Bronchial epithelial cell (primary cell): ENCODE measurements around the gene STAT5B. TPM values are rescaled to one million over a fixed set of nuclear protein-coding genes. Genes with fewer than 3 reads are reported as not detected.

Experiments
- DNase-seq: peaks from one replicate; pipeline ENCODE4 v3.0.0-alpha.2; 2010; ENCODE audit warnings: low read depth
- FAIRE-seq: peaks from 2 replicates; lab custom pipeline; 2011; peaks lifted over from hg19 to GRCh38; lab: Jason Lieb, UNC
- H3K27me3 ChIP-seq: 2 replicates; pipeline ENCODE4 v1.5.1; 2011; ENCODE audit warnings: low read length; ENCODE audit not compliant: control insufficient read depth, insufficient read depth
- H3K36me3 ChIP-seq: 2 replicates; pipeline ENCODE4 v1.5.1; 2011; ENCODE audit warnings: low read length; ENCODE audit not compliant: control insufficient read depth, insufficient read depth
- H3K4me3 ChIP-seq: 2 replicates; pipeline ENCODE4 v1.5.1; 2011; ENCODE audit warnings: mild to moderate bottlenecking, low read depth, low read length, control low read depth
- CTCF ChIP-seq: IDR thresholded peaks from 2 replicates; pipeline ENCODE4 v1.5.1; 2011; ENCODE audit warnings: mild to moderate bottlenecking, moderate library complexity, low read length, control low read depth, inconsistent platforms; ENCODE audit not compliant: insufficient read depth, severe bottlenecking
- total RNA-seq: library from RNA; depleted of rRNA; stranded (reverse); fragments of >200 nt; gene quantifications from 2 replicates; pipeline ENCODE4 v1.2.1, GENCODE V29; 2014

STAT5B gene
- total RNA-seq, 1 donor from 2014 or later: 11.6 TPM

DNA sequence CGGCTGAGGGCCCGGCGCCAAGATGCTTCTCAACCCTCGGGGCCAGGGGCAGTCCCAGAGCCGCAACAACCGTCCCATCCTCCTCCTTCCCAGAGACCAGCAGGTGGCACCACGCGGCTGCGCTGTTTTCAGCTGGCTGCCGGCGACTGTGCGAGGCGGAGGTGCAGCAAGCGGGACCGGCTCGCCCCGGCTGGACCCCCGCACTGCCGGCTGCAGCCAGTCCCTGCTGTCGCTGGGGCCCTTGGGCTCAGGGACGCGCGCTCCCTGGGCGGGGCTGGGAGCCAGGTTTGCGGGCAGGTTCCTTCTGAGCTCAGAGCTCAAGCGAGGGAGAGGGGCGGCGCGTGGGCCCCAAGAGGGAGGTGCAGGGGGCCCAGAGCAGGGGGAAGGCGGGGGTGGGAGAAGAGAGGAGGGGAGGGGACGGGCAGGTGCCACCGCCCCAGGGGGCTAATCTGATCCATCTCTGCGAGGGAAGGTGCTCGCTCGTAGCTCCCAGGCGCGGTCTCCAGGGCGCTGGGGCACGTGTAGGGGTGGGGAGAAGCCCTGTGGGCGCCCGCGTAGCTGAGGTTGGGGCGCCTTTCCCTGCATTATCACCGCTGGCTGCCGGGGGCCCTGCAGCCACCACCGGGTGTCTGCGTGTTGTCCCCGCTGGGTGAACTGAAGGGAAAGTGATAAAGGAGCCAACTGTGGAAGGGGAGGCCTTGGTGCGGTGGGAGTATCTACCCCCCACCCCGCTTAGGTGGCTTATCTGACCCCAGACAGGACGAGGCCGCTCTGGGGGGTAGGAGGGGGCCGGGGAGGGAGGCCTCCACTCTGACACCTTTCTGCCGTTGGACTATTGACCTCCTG is 36.3 kb upstream of the STAT5B start:
- Histone ChIP-seq H3K36me3 (peaks cover 12% of the 10 kb centered on the region), H3K27me3 (no peaks in the 10 kb centered on the region), H3K4me3 (no peak overlapping the region)
- FAIRE-seq: no peak
- DNase-seq: peak; percentile 55
- TF ChIP-seq CTCF: peak; percentile 88

GRCh38 chr17:42312035-42312284 is 35.8 kb upstream of the STAT5B start:
- Histone ChIP-seq H3K36me3 (peaks cover 8% of the 10 kb centered on the region), H3K27me3 (no peaks in the 10 kb centered on the region), H3K4me3 (no peak overlapping the region)
- FAIRE-seq: no peak
- no peak for DNase-seq
- no peak for TF ChIP-seq CTCF

GRCh38 chr17:42311240-42312034 is 35.2 kb upstream of the STAT5B start:
- no peaks in the 10 kb centered on the region for H3K27me3 ChIP-seq
- FAIRE-seq (peak; percentile 62), DNase-seq (peak; percentile 64)
- TF ChIP-seq CTCF: no peak
- H3K36me3 ChIP-seq: peaks cover 5% of the 10 kb centered on the region
- no peak overlapping the region for H3K4me3 ChIP-seq

- DNase-seq (no peak), FAIRE-seq (no peak)
- Histone ChIP-seq H3K4me3 (no peak overlapping the region), H3K27me3 (no peaks in the 10 kb centered on the region), H3K36me3 (peaks cover 3% of the 10 kb centered on the region)
- no peak for TF ChIP-seq CTCF
Measured at GRCh38 chr17:42310787-42311215, 34.6 kb upstream of the STAT5B start.

- DNase-seq (no peak), FAIRE-seq (peak; percentile 32)
- Histone ChIP-seq H3K36me3 (no peaks in the 10 kb centered on the region), H3K4me3 (no peak overlapping the region), H3K27me3 (no peaks in the 10 kb centered on the region)
- TF ChIP-seq CTCF: peak; percentile 26
Measured at GRCh38 chr17:42309986-42310786, 34.0 kb upstream of the STAT5B start.
